ENCODE measurements around the gene CREM. TPM values are rescaled to one million over a fixed set of nuclear protein-coding genes. Genes with fewer than 3 reads are reported as not detected.
A peak's percentile ranks its signal among the peaks of the same experiment; 100 is the strongest.

Gene CREM
- total and polyA plus RNA-seq, 4 donors, result 26.8 to 44.7 (median 38.3) TPM

GRCh38 chr10:35231646-35232045 is 105.0 kb downstream of the CREM start:
- DNase-seq (no peak), ATAC-seq (ENCODE audit: insufficient read depth, low FRiP score) (no peak)
- TF ChIP-seq CTCF (IDR thresholded peaks at IDR 0.05; ENCODE audit: control extremely low read depth, extremely low read depth), result no peak
- no peaks in the 10 kb centered on the region for H3K27me3 ChIP-seq (ENCODE audit: control insufficient read depth in 3 of 3, insufficient read depth in 3 of 3, low read length in 2 of 3)
- H3K36me3 ChIP-seq (ENCODE audit: control insufficient read depth in 4 of 4, insufficient read depth in 4 of 4, low read length in 4 of 4), result no peaks in the 10 kb centered on the region
- no peak overlapping the region for H3K27ac ChIP-seq (ENCODE audit: low read depth in 1 of 2, low read length in 1 of 2)
- H3K9ac ChIP-seq (ENCODE audit: insufficient read depth in 1 of 2, low read length in 2 of 2), result no peak overlapping the region
- no peaks in the 10 kb centered on the region for H3K9me3 ChIP-seq (ENCODE audit: control insufficient read depth in 4 of 4, insufficient read depth in 3 of 4, low read length in 3 of 4)
- 92 to 99% methylated on average over 4 of the region's 4 CpGs for WGBS, 2 donors
- peaks cover 0 to 5% (median 0%) of the 10 kb centered on the region in 5 donors for H3K4me1 ChIP-seq (ENCODE audit: control insufficient read depth in 5 of 5, insufficient read depth in 5 of 5, low read length in 5 of 5)
- no peak overlapping the region for H3K4me3 ChIP-seq

- H3K36me3 ChIP-seq (ENCODE audit: control insufficient read depth in 4 of 4, insufficient read depth in 4 of 4, low read length in 4 of 4), result no peaks in the 10 kb centered on the region
- H3K4me1 ChIP-seq (ENCODE audit: control insufficient read depth in 5 of 5, insufficient read depth in 5 of 5, low read length in 5 of 5), result peaks cover 0 to 5% (median 0%) of the 10 kb centered on the region in 5 donors
- no peaks in the 10 kb centered on the region for H3K27me3 ChIP-seq (ENCODE audit: control insufficient read depth in 3 of 3, insufficient read depth in 3 of 3, low read length in 2 of 3)
- no peak overlapping the region for H3K4me3 ChIP-seq
- no peak for TF ChIP-seq CTCF (IDR thresholded peaks at IDR 0.05; ENCODE audit: control extremely low read depth, extremely low read depth)
- DNase-seq (peak in 2 of 3 donors; percentile 34 to 45), ATAC-seq (ENCODE audit: insufficient read depth, low FRiP score) (no peak)
- no peak overlapping the region for H3K27ac ChIP-seq (ENCODE audit: low read depth in 1 of 2, low read length in 1 of 2)
- no peaks in the 10 kb centered on the region for H3K9me3 ChIP-seq (ENCODE audit: control insufficient read depth in 4 of 4, insufficient read depth in 3 of 4, low read length in 3 of 4)
- 62 to 73% methylated on average over 3 of the region's 3 CpGs for WGBS, 2 donors
- no peak overlapping the region for H3K9ac ChIP-seq (ENCODE audit: insufficient read depth in 1 of 2, low read length in 2 of 2)
These were observed 105.9 kb downstream of the CREM start for GRCh38 chr10:35232527-35232926.

GRCh38 chr10:35234073-35234472 is 107.4 kb downstream of the CREM start:
- Histone ChIP-seq H3K36me3 (ENCODE audit: control insufficient read depth in 4 of 4, insufficient read depth in 4 of 4, low read length in 4 of 4) (no peaks in the 10 kb centered on the region), H3K9ac (ENCODE audit: insufficient read depth in 1 of 2, low read length in 2 of 2) (no peak overlapping the region), H3K27me3 (ENCODE audit: control insufficient read depth in 3 of 3, insufficient read depth in 3 of 3, low read length in 2 of 3) (no peaks in the 10 kb centered on the region), H3K9me3 (ENCODE audit: control insufficient read depth in 4 of 4, insufficient read depth in 3 of 4, low read length in 3 of 4) (no peaks in the 10 kb centered on the region), H3K4me3 (no peak overlapping the region), H3K27ac (ENCODE audit: low read depth in 1 of 2, low read length in 1 of 2) (no peak overlapping the region), H3K4me1 (ENCODE audit: control insufficient read depth in 5 of 5, insufficient read depth in 5 of 5, low read length in 5 of 5) (peaks cover 0 to 5% (median 0%) of the 10 kb centered on the region in 5 donors)
- DNase-seq (no peak), ATAC-seq (ENCODE audit: insufficient read depth, low FRiP score) (no peak)
- no peak for TF ChIP-seq CTCF (IDR thresholded peaks at IDR 0.05; ENCODE audit: control extremely low read depth, extremely low read depth)
- 97 to 98% methylated on average over 8 of the region's 8 CpGs for WGBS, 2 donors

- no peak overlapping the region for H3K4me3 ChIP-seq
- peak in 1 of 3 donors; percentile 35 for DNase-seq
These were observed 110.1 kb downstream of the CREM start for GRCh38 chr10:35236739-35237138.

More at GRCh38 chr10:35236739-35237138, 110.1 kb downstream of the CREM start:
- WGBS, 2 donors, result 77 to 89% methylated on average over 3 of the region's 3 CpGs
- no peaks in the 10 kb centered on the region for H3K9me3 ChIP-seq (ENCODE audit: control insufficient read depth in 4 of 4, insufficient read depth in 3 of 4, low read length in 3 of 4)
- ATAC-seq (ENCODE audit: insufficient read depth, low FRiP score), result no peak
- no peak overlapping the region for H3K9ac ChIP-seq (ENCODE audit: insufficient read depth in 1 of 2, low read length in 2 of 2)
- H3K27me3 ChIP-seq (ENCODE audit: control insufficient read depth in 3 of 3, insufficient read depth in 3 of 3, low read length in 2 of 3), result no peaks in the 10 kb centered on the region
- peaks cover 0 to 5% (median 0%) of the 10 kb centered on the region in 5 donors for H3K4me1 ChIP-seq (ENCODE audit: control insufficient read depth in 5 of 5, insufficient read depth in 5 of 5, low read length in 5 of 5)
- H3K27ac ChIP-seq (ENCODE audit: low read depth in 1 of 2, low read length in 1 of 2), result no peak overlapping the region
- no peaks in the 10 kb centered on the region for H3K36me3 ChIP-seq (ENCODE audit: control insufficient read depth in 4 of 4, insufficient read depth in 4 of 4, low read length in 4 of 4)
- no peak for TF ChIP-seq CTCF (IDR thresholded peaks at IDR 0.05; ENCODE audit: control extremely low read depth, extremely low read depth)
